ENCODE data around the gene DEFB124. TPM values are rescaled to one million over a fixed set of nuclear protein-coding genes. Genes with fewer than 3 reads are reported as not detected.
"Not testable (repeated sequence)": the region's sequence is repeated elsewhere in the genome, so short reads cannot be mapped to it uniquely, and the experiment has no call there.

The DEFB124 gene
- total RNA-seq, 1 experiment from 2014 or later: not detected

GRCh38 chr20:31430568-31431115 is 44.3 kb downstream of the DEFB124 start:
- no peak for DNase-seq (ENCODE audit: extremely low read depth, low read depth)

GRCh38 chr20:31427576-31427975 is 47.4 kb downstream of the DEFB124 start:
- not testable (repeated sequence) for DNase-seq (ENCODE audit: extremely low read depth, low read depth)

GRCh38 chr20:31426891-31427551 is 47.9 kb downstream of the DEFB124 start:
- DNase-seq (ENCODE audit: extremely low read depth, low read depth): not testable (repeated sequence)

- DNase-seq (ENCODE audit: extremely low read depth, low read depth): no peak
These were observed 49.1 kb downstream of the DEFB124 start for GRCh38 chr20:31425797-31426196.

GRCh38 chr20:31418307-31418706 is 56.6 kb downstream of the DEFB124 start:
- no peak for DNase-seq (ENCODE audit: extremely low read depth, low read depth)

GRCh38 chr20:31415653-31416052 is 59.3 kb downstream of the DEFB124 start:
- DNase-seq (ENCODE audit: extremely low read depth, low read depth): no peak

Other genes starting within 250 kb of the DEFB124 start
- gene DEFB115, start 217.5 kb downstream of the DEFB124 start, total RNA-seq (2014; rRNA removed; shearing (Covaris generic)): not detected in 2 replicates
- not detected in 2 replicates for gene DEFB116, start 166.5 kb downstream of the DEFB124 start, total RNA-seq (2014; rRNA removed; shearing (Covaris generic))
- not detected in 2 replicates for gene DEFB118, start 106.5 kb downstream of the DEFB124 start, total RNA-seq (2014; rRNA removed; shearing (Covaris generic))
- not detected in 2 replicates for gene DEFB119, start 84.5 kb downstream of the DEFB124 start, total RNA-seq (2014; rRNA removed; shearing (Covaris generic))
- gene DEFB121, start 68.9 kb downstream of the DEFB124 start, total RNA-seq (2014; rRNA removed; shearing (Covaris generic)): not detected in 2 replicates
- gene DEFB123, start 34.5 kb downstream of the DEFB124 start, total RNA-seq (2014; rRNA removed; shearing (Covaris generic)): not detected in 2 replicates
- gene REM1, start 161 bp upstream of the DEFB124 start, total RNA-seq (2014; rRNA removed; shearing (Covaris generic)): not detected in 2 replicates
- gene HM13, start 39.3 kb upstream of the DEFB124 start, total RNA-seq (2014; rRNA removed; shearing (Covaris generic)): 85.3 and 97.3 TPM in 2 replicates
- gene ID1, start 130.2 kb upstream of the DEFB124 start, total RNA-seq (2014; rRNA removed; shearing (Covaris generic)): 125 and 149 TPM in 2 replicates
- gene COX4I2, start 162.8 kb upstream of the DEFB124 start, total RNA-seq (2014; rRNA removed; shearing (Covaris generic)): not detected in 2 replicates
- 90.6 and 96.1 TPM in 2 replicates for gene BCL2L1, start 247.7 kb upstream of the DEFB124 start, total RNA-seq (2014; rRNA removed; shearing (Covaris generic))